Natural killer cell (primary cell): ENCODE measurements around the gene FOXI1. TPM values are rescaled to one million over a fixed set of nuclear protein-coding genes. Genes with fewer than 3 reads are reported as not detected.

ENCODE experiments used
- ATAC-seq, 3 donors: fragments of 150-1000 bp in 2 of 3; fragments of 200-7000 bp in 1 of 3; cut with Tn5 transposase; 1 replicate in 1 of 3; 2 replicates in 2 of 3; pipeline ENCODE4 v1.10.0; 2021; ENCODE audit warnings: mild to moderate bottlenecking in 2 of 3, moderate library complexity in 2 of 3
- DNase-seq, 2 donors: peaks; one replicate each; pipeline versions ENCODE4 v3.0.0 to v3.0.0-alpha.2; 2013 to 2021; ENCODE audit warnings: mixed read lengths in 1 of 2
- H3K27ac ChIP-seq: one replicate; pipeline ENCODE4 v1.5.1; 2013; ENCODE audit warnings: mild to moderate bottlenecking, low read length
- H3K27me3 ChIP-seq: one replicate; pipeline ENCODE4 v1.6.1; 2013; ENCODE audit warnings: low read length; ENCODE audit not compliant: control insufficient read depth, insufficient read depth
- H3K36me3 ChIP-seq: one replicate; pipeline ENCODE4 v1.6.1; 2013; ENCODE audit warnings: low read length; ENCODE audit not compliant: control insufficient read depth, insufficient read depth
- H3K4me1 ChIP-seq: one replicate; pipeline ENCODE4 v1.6.1; 2013; ENCODE audit warnings: low read length; ENCODE audit not compliant: control insufficient read depth, insufficient read depth
- H3K4me3 ChIP-seq: one replicate; pipeline ENCODE4 v1.5.1; 2013; ENCODE audit warnings: low read length
- H3K9me3 ChIP-seq: one replicate; pipeline ENCODE4 v1.6.1; 2013; ENCODE audit warnings: low read length; ENCODE audit not compliant: control insufficient read depth, insufficient read depth
- H3K27ac Mint-ChIP-seq, 2 donors: one replicate each; pipeline ENCODE4 v1.8.0; 2022; ENCODE audit warnings: mild to moderate bottlenecking in 2 of 2, mixed read lengths in 2 of 2, moderate library complexity in 1 of 2
- H3K27me3 Mint-ChIP-seq, 2 donors: one replicate each; pipeline ENCODE4 v1.8.0; 2022; ENCODE audit warnings: low read depth in 2 of 2, mixed read lengths in 2 of 2
- H3K36me3 Mint-ChIP-seq: one replicate; pipeline ENCODE4 v1.8.0; 2022; ENCODE audit warnings: mixed read lengths
- H3K4me1 Mint-ChIP-seq, 2 donors: one replicate each; pipeline ENCODE4 v1.8.0; 2022; ENCODE audit warnings: mixed read lengths in 2 of 2
- H3K4me3 Mint-ChIP-seq: one replicate; pipeline ENCODE4 v1.8.0; 2022; ENCODE audit warnings: mild to moderate bottlenecking, moderate library complexity, mixed read lengths
- H3K9me3 Mint-ChIP-seq, 2 donors: one replicate each; pipeline ENCODE4 v1.8.0; 2022; ENCODE audit warnings: mixed read lengths in 2 of 2
- CTCF ChIP-seq: fragments of 200-600 bp; IDR thresholded peaks from one replicate; pipeline ENCODE4 v1.8.0; 2022; ENCODE audit warnings: antibody characterized with exemption
- WGBS: methylation state at CpG from one replicate; pipeline ENCODE4 v1.1.7; 2013; ENCODE audit warnings: missing lambda C conversion rate; ENCODE audit not compliant: insufficient coverage; 5-methylcytosine and 5-hydroxymethylcytosine counted together
- intact Hi-C: fragments of 100-400 bp; cut with micrococcal nuclease; formaldehyde crosslinking; loops from one replicate; pipeline ENCODE4 v1.14.2; 2022
- total RNA-seq, 4 donors: library from RNA; stranded (reverse); fragments of 120-200 nt in 1 of 4; gene quantifications; one replicate each; pipeline versions ENCODE4 v1.2.3 to v1.2.4, GENCODE V29; 2013 to 2022

FOXI1 gene
- total RNA-seq, 3 donors from 2014 or later (not counting 1 experiment from before 2014, with no cell fraction given) = 0.18 TPM; not detected in 2

DNA sequence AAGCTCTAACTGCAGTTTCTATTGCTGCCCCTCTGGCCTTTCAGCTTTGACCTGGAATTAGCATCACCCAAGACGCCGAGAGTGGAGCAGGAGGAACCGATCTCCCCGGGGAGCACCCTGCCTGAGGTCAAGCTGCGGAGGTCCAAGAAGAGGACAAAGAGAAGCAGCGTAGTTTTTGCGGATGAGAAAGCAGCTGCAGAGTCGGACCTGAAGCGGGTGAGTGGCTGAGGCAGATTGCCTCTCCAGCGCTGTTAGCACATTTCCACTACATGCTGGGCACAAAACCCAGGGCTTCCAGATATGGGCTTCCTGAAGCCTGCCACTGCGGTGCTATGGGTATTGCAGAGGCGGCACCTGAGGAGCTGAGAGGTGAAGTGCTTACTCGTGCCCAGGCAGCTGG, 26.8 kb upstream of the FOXI1 start:
- H3K27me3 Mint-ChIP-seq = no peaks in the 10 kb centered on the region
- TF ChIP-seq CTCF = no peak
- Histone ChIP-seq H3K9me3 (no peaks in the 10 kb centered on the region), H3K4me1 (no peaks in the 10 kb centered on the region), H3K27me3 (no peaks in the 10 kb centered on the region), H3K36me3 (peaks cover 97% of the 10 kb centered on the region), H3K4me3 (no peak overlapping the region), H3K27ac (no peak overlapping the region)
- DNase-seq = no peak
- H3K4me1 Mint-ChIP-seq = peaks cover 0 to 8% of the 10 kb centered on the region in 2 donors
- no peak overlapping the region for H3K27ac Mint-ChIP-seq
- H3K9me3 Mint-ChIP-seq = no peaks in the 10 kb centered on the region
- H3K4me3 Mint-ChIP-seq = no peak overlapping the region
- peaks cover 17% of the 10 kb centered on the region for H3K36me3 Mint-ChIP-seq
- 98% methylated on average over 13 of the region's 13 CpGs for WGBS
- no peak for ATAC-seq
- intact Hi-C loops = no loop called here

DNA sequence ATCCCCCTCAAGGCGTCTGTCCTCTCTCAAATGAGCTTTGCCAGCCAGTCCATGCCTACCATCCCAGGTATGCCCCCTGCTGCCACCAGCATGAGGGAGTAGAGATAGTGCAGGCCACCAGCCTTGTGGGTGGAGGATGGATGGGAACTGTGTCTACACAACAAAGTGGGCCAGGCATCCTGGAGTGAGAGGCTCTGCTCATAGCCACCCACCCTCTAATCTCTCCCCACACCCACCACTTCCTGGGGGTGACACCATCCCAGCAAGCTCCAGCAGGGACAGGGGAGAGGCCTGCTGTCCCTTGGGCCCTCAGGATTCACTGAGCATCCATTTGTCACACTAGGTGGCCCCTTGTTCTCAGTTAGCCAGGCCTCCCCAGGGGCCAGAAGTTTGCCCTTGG, 25.5 kb upstream of the FOXI1 start:
- ATAC-seq (no peak), DNase-seq (no peak)
- peaks cover 23% of the 10 kb centered on the region for H3K36me3 Mint-ChIP-seq
- H3K27ac Mint-ChIP-seq = no peak overlapping the region
- Histone ChIP-seq H3K27ac (no peak overlapping the region), H3K27me3 (no peaks in the 10 kb centered on the region), H3K36me3 (peaks cover 95% of the 10 kb centered on the region), H3K9me3 (no peaks in the 10 kb centered on the region), H3K4me3 (no peak overlapping the region), H3K4me1 (no peaks in the 10 kb centered on the region)
- WGBS = 100% methylated on average over 1 of the region's 1 CpG
- intact Hi-C loops = no loop called here
- H3K9me3 Mint-ChIP-seq = no peaks in the 10 kb centered on the region
- peaks cover 0 to 3% of the 10 kb centered on the region in 2 donors for H3K4me1 Mint-ChIP-seq
- no peak for TF ChIP-seq CTCF
- H3K27me3 Mint-ChIP-seq = no peaks in the 10 kb centered on the region
- H3K4me3 Mint-ChIP-seq = no peak overlapping the region

- DNase-seq (no peak), ATAC-seq (no peak)
- TF ChIP-seq CTCF = no peak
- Mint-ChIP-seq H3K27me3 (no peaks in the 10 kb centered on the region), H3K9me3 (no peaks in the 10 kb centered on the region), H3K36me3 (peaks cover 30% of the 10 kb centered on the region), H3K4me3 (no peak overlapping the region), H3K4me1 (peaks cover 0 to 4% of the 10 kb centered on the region in 2 donors), H3K27ac (no peak overlapping the region)
- Histone ChIP-seq H3K36me3 (peaks cover 93% of the 10 kb centered on the region), H3K27ac (no peak overlapping the region), H3K4me1 (no peaks in the 10 kb centered on the region), H3K9me3 (no peaks in the 10 kb centered on the region), H3K4me3 (no peak overlapping the region), H3K27me3 (no peaks in the 10 kb centered on the region)
- intact Hi-C loops = no loop called here
- whole genome bisulfite sequencing = 95% methylated on average over 8 of the region's 8 CpGs
Measured at GRCh38 chr5:170080786-170081445, 24.8 kb upstream of the FOXI1 start.

GRCh38 chr5:170081616-170082015, 24.1 kb upstream of the FOXI1 start:
- Histone ChIP-seq H3K27me3 (no peaks in the 10 kb centered on the region), H3K4me3 (no peak overlapping the region), H3K9me3 (no peaks in the 10 kb centered on the region), H3K4me1 (no peaks in the 10 kb centered on the region), H3K36me3 (peaks cover 87% of the 10 kb centered on the region), H3K27ac (no peak overlapping the region)
- no peak overlapping the region for H3K4me3 Mint-ChIP-seq
- TF ChIP-seq CTCF = no peak
- H3K4me1 Mint-ChIP-seq = peaks cover 0 to 7% of the 10 kb centered on the region in 2 donors
- peaks cover 33% of the 10 kb centered on the region for H3K36me3 Mint-ChIP-seq
- H3K27ac Mint-ChIP-seq = no peak overlapping the region
- no peak for DNase-seq
- WGBS = 100% methylated on average over 3 of the region's 4 CpGs
- no peak for ATAC-seq
- H3K9me3 Mint-ChIP-seq = no peaks in the 10 kb centered on the region
- no peaks in the 10 kb centered on the region for H3K27me3 Mint-ChIP-seq
- intact Hi-C loops = no loop called here
